ENCODE measurements around the gene ITPR2.

Gene ITPR2

GRCh38 chr12:26698186-26698585 is 134.8 kb downstream of the ITPR2 start:
- DNase-seq (ENCODE audit: low read depth) = no peak
- no peak overlapping the region for H3K4me3 ChIP-seq (ENCODE audit: control insufficient read depth, low read depth, low read length)
- TF ChIP-seq CTCF (conservative IDR thresholded peaks at IDR 0.05; ENCODE audit: control insufficient read depth, insufficient read depth, low read depth, low read length) = no peak

- H3K4me3 ChIP-seq (ENCODE audit: control insufficient read depth, low read depth, low read length) = no peak overlapping the region
- no peak for TF ChIP-seq CTCF (conservative IDR thresholded peaks at IDR 0.05; ENCODE audit: control insufficient read depth, insufficient read depth, low read depth, low read length)
- DNase-seq (ENCODE audit: low read depth) = no peak
These were observed 135.8 kb downstream of the ITPR2 start for GRCh38 chr12:26697217-26697616.

- no peak for DNase-seq (ENCODE audit: low read depth)
- TF ChIP-seq CTCF (conservative IDR thresholded peaks at IDR 0.05; ENCODE audit: control insufficient read depth, insufficient read depth, low read depth, low read length) = no peak
- H3K4me3 ChIP-seq (ENCODE audit: control insufficient read depth, low read depth, low read length) = no peak overlapping the region
These were observed 136.3 kb downstream of the ITPR2 start for GRCh38 chr12:26696613-26697092.

GRCh38 chr12:26696048-26696612 is 136.9 kb downstream of the ITPR2 start:
- H3K4me3 ChIP-seq (ENCODE audit: control insufficient read depth, low read depth, low read length) = no peak overlapping the region
- DNase-seq (ENCODE audit: low read depth) = no peak
- no peak for TF ChIP-seq CTCF (conservative IDR thresholded peaks at IDR 0.05; ENCODE audit: control insufficient read depth, insufficient read depth, low read depth, low read length)

- no peak overlapping the region for H3K4me3 ChIP-seq (ENCODE audit: control insufficient read depth, low read depth, low read length)
- TF ChIP-seq CTCF (conservative IDR thresholded peaks at IDR 0.05; ENCODE audit: control insufficient read depth, insufficient read depth, low read depth, low read length) = no peak
- DNase-seq (ENCODE audit: low read depth) = no peak
These were observed 138.6 kb downstream of the ITPR2 start for GRCh38 chr12:26694402-26694801.

GRCh38 chr12:26692407-26692806 is 140.6 kb downstream of the ITPR2 start:
- TF ChIP-seq CTCF (conservative IDR thresholded peaks at IDR 0.05; ENCODE audit: control insufficient read depth, insufficient read depth, low read depth, low read length) = no peak
- no peak for DNase-seq (ENCODE audit: low read depth)
- no peak overlapping the region for H3K4me3 ChIP-seq (ENCODE audit: control insufficient read depth, low read depth, low read length)

Data from fibroblast of mammary gland (primary cell).